ENCODE measurements around the gene ADRA2B. TPM values are rescaled to one million over a fixed set of nuclear protein-coding genes. Genes with fewer than 3 reads are reported as not detected.

The ADRA2B gene
- total and polyA plus RNA-seq, 2 donors (not counting 1 experiment from before 2014, with no cell fraction given), result 0.27 to 0.46 TPM

- intact Hi-C loops (cut with micrococcal nuclease), result no loop called here
- Histone ChIP-seq H4K20me1 (ENCODE audit: control insufficient read depth, insufficient read depth, low read length, poor library complexity, severe bottlenecking) (peaks cover 17% of the 10 kb centered on the region), H2AFZ (ENCODE audit: insufficient read depth, low read depth, low read length, poor library complexity, severe bottlenecking) (no peak overlapping the region), H3K27ac (ENCODE audit: low read length in 2 of 2) (no peak overlapping the region), H3K9me3 (ENCODE audit: control extremely low read depth in 1 of 3, control insufficient read depth in 2 of 3, insufficient read depth in 1 of 3, low read length in 2 of 3) (no peaks in the 10 kb centered on the region), H3K27me3 (replicated peaks in 1 of 4; ENCODE audit: control extremely low read depth in 1 of 4, control insufficient read depth in 3 of 4, insufficient read depth in 4 of 4, low read length in 3 of 4) (no peaks in the 10 kb centered on the region), H3K4me2 (replicated peaks; ENCODE audit: low read depth, low read length, poor library complexity, severe bottlenecking) (no peak overlapping the region), H3K4me1 (ENCODE audit: control insufficient read depth in 2 of 2, insufficient read depth in 2 of 2, low read length in 2 of 2) (peaks cover 24 to 39% of the 10 kb centered on the region in 2 donors), H3K4me3 (ENCODE audit: control extremely low read depth in 1 of 5, extremely low read depth in 1 of 5, insufficient read depth in 1 of 5, low read depth in 2 of 5, low read length in 4 of 5) (no peak overlapping the region), H3K79me2 (ENCODE audit: control insufficient read depth, insufficient read depth, low read length) (peaks cover 2% of the 10 kb centered on the region), H3K36me3 (replicated peaks in 1 of 2; ENCODE audit: control extremely low read depth in 1 of 2, control insufficient read depth in 1 of 2, extremely low read depth in 1 of 2, insufficient read depth in 2 of 2, low read length in 1 of 2) (no peaks in the 10 kb centered on the region), H3K9ac (ENCODE audit: low read length) (no peak overlapping the region)
- Mint-ChIP-seq H3K9me3 (ENCODE audit: insufficient read depth) (no peaks in the 10 kb centered on the region), H3K27ac (no peak overlapping the region), H3K4me1 (peaks cover 45% of the 10 kb centered on the region), H3K4me3 (no peak overlapping the region), H3K27me3 (no peaks in the 10 kb centered on the region)
- ATAC-seq (ENCODE audit: low read depth), result no peak
- 88% methylated on average over 8 of the region's 13 CpGs for WGBS (ENCODE audit: insufficient coverage)
- CTCF ChIA-PET, result interaction anchor here (0.8 to 23.6 kb wide), 9 partner anchors 10 to 124 kb away, joined by 3 to 1065 read pairs (median 5); no protein-coding TSS in a partner anchor
- TF ChIP-seq CTCF (IDR thresholded peaks at IDR 0.05) (no peak), EZH2 (IDR thresholded peaks at IDR 0.05; ENCODE audit: borderline replicate concordance, insufficient read depth, low read depth, low read length, poor library complexity, severe bottlenecking) (no peak)
- no peak for DNase-seq
- POLR2A ChIA-PET, result interaction anchor here (1.0 to 2.4 kb wide), 2 partner anchors 23 to 33 kb away, joined by 3 to 9 read pairs; no protein-coding TSS in a partner anchor
Observed at GRCh38 chr2:96140941-96141623, 24.7 kb upstream of the ADRA2B start.

DNA sequence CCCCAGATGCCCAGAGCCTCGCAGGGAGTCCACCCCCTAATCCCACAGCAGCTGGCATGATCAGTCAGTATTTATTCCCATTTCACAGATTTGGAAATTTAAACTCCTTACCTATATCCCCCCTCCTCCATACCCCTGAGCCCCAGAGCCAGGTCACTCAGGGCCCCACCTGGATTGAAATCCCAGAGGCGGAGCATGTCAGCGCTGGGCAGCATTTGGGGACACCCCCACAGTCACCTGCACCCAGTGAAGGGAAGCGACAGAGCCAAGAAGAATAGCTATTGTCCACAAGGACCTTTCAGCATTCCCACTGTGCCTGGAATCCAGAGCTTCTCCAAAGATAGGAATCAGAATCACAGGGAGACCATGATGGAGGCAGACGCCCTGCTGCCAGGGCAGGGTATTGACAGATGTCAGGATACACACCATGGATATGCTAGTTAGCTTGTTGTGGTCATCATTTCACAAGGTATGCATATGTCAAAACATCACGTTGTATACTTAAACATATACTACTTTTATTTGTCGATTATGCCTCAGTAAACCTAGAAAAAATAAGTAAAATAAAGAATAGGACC, 22.9 kb upstream of the ADRA2B start:
- TF ChIP-seq EZH2 (IDR thresholded peaks at IDR 0.05; ENCODE audit: borderline replicate concordance, insufficient read depth, low read depth, low read length, poor library complexity, severe bottlenecking) (no peak), CTCF (IDR thresholded peaks at IDR 0.05) (no peak)
- Histone ChIP-seq H3K4me1 (ENCODE audit: control insufficient read depth in 2 of 2, insufficient read depth in 2 of 2, low read length in 2 of 2) (peaks cover 18 to 28% of the 10 kb centered on the region in 2 donors), H3K9ac (ENCODE audit: low read length) (no peak overlapping the region), H3K27ac (ENCODE audit: low read length in 2 of 2) (no peak overlapping the region), H3K4me2 (replicated peaks; ENCODE audit: low read depth, low read length, poor library complexity, severe bottlenecking) (no peak overlapping the region), H4K20me1 (ENCODE audit: control insufficient read depth, insufficient read depth, low read length, poor library complexity, severe bottlenecking) (peaks cover 11% of the 10 kb centered on the region), H3K27me3 (replicated peaks in 1 of 4; ENCODE audit: control extremely low read depth in 1 of 4, control insufficient read depth in 3 of 4, insufficient read depth in 4 of 4, low read length in 3 of 4) (no peaks in the 10 kb centered on the region), H3K36me3 (replicated peaks in 1 of 2; ENCODE audit: control extremely low read depth in 1 of 2, control insufficient read depth in 1 of 2, extremely low read depth in 1 of 2, insufficient read depth in 2 of 2, low read length in 1 of 2) (no peaks in the 10 kb centered on the region), H3K79me2 (ENCODE audit: control insufficient read depth, insufficient read depth, low read length) (peaks cover 2% of the 10 kb centered on the region), H3K4me3 (ENCODE audit: control extremely low read depth in 1 of 5, extremely low read depth in 1 of 5, insufficient read depth in 1 of 5, low read depth in 2 of 5, low read length in 4 of 5) (no peak overlapping the region), H2AFZ (ENCODE audit: insufficient read depth, low read depth, low read length, poor library complexity, severe bottlenecking) (no peak overlapping the region), H3K9me3 (ENCODE audit: control extremely low read depth in 1 of 3, control insufficient read depth in 2 of 3, insufficient read depth in 1 of 3, low read length in 2 of 3) (no peaks in the 10 kb centered on the region)
- no peaks in the 10 kb centered on the region for H3K9me3 Mint-ChIP-seq (ENCODE audit: insufficient read depth)
- ATAC-seq (ENCODE audit: low read depth) (no peak), DNase-seq (no peak)
- peak overlapping the region; percentile 41 for H3K27ac Mint-ChIP-seq
- ChIA-PET POLR2A (interaction anchor here (1.4 to 2.3 kb wide), 3 partner anchors 9 to 94 kb away, joined by 3 to 15 read pairs (median 5); no protein-coding TSS in a partner anchor), CTCF (interaction anchor here (0.6 to 23.6 kb wide), 31 partner anchors 8 to 640 kb away, joined by 3 to 1065 read pairs (median 7); partner anchors contain the start of genes ADRA2B, ANKRD36C, CIAO1 and STARD7)
- WGBS (ENCODE audit: insufficient coverage), result 72% methylated on average over 5 of the region's 7 CpGs
- H3K27me3 Mint-ChIP-seq, result no peaks in the 10 kb centered on the region
- H3K4me1 Mint-ChIP-seq, result peaks cover 35% of the 10 kb centered on the region
- intact Hi-C loops (cut with micrococcal nuclease), result loop anchor here (2.0 kb wide), 2 partner anchors 122 to 370 kb away; no protein-coding TSS in a partner anchor
- H3K4me3 Mint-ChIP-seq, result no peak overlapping the region
